Cerebellar nuclear complex (tissue), 1 donor: Measurements from ENCODE around the gene TSNAX.

Source experiments
- DNase-seq, 2 experiments: peaks; one replicate each; lab custom pipeline; 2025; lab: John Stamatoyannopoulos, UW

Gene TSNAX

DNA sequence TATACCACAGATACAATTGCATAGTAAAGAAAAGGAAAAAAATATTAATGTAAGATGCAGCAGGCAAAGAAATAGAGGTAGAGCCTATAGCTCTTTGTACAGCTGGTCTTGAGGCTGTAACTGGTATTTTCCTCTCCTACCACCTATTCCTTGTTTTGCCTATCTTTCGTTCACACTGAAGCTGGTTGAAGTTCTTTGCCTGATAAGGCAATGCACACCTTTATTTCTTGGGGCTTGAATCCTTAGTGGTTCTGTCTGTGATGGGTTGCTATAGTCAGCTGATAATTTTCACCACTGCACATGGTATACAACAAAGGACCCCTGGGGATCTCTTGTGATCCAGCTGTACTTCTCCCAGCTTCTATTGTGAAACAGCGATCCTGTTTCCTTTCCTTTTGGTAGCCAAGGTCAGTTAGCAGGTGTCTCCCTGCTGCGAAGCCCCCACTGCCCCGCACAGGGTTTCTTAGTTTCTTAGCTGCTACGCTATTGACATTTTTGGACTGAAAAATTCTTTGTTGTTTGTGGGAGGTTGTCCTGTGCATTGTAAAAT lies 9.9 kb upstream of the TSNAX start:
- DNase-seq: no peak

DNA sequence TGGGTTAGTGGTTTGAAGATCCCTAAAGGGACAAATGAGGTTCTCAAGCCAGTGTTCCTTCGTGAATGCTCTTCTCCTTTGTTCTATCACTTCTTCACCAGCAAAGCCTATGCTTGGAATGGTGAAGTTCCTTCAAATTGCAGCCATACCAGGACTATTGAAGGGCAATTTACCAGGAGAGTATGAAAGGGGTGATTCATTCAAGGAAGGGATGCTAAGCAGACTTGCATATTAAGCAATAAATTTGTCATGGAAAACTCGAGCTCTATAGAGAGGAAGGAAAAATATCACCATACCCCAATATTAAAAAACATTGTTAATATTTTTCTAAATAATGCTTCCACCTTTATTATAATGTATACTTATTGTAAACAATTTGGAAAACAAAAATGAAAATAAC lies 9.3 kb upstream of the TSNAX start:
- no peak for DNase-seq

DNA sequence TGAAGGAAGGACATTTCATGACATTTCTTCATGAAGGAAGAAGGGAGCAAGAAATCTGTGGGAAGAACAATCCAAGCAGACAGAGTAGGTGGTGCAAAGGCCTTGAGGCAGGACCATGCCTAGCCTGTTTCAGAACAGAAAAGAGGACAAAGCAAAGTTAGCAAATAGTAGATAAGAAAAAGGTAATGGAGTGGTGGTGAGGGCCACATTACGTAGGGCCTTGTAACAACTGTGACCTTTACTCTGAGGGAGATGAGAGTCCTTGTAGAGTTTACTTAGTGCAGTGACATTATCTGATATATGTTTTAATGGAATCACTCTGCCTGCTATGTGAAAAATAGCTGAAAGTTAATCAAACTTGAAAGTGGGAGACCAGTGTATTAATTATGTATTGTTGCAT lies 6.4 kb upstream of the TSNAX start:
- DNase-seq: no peak

DNA sequence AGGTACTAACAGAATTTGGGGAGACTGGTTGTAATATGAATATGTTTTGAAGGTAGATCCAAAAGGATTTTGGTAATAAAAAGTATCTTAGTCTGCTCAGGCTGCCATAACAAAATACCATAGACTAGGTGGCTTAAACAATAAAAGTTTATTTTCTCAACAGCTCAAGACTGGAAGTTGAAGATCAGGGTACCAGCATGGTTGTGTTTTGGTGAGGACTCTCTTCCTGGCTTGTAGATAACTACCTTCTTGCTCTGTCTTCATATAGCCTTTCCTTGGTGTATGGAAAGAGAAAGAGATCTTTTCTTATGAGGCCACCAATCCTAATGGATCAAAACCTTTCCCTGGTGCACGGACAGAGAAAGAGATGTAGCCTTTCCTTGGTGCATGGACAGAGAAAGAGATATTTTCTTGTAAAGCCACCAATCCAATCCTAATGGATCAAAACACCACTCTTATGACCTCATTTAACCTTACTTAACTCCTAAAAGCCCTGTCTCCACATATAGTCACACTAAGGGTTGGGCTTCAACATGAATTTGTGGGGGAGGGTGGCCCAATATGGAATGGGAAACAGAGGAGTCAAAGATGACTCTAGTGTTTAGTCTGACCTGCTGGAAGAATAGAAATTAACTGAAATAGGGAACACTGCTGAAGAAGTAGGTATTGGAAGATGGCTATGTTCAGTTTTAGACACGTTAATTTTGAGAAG lies 5.4 kb upstream of the TSNAX start:
- no peak for DNase-seq

DNA sequence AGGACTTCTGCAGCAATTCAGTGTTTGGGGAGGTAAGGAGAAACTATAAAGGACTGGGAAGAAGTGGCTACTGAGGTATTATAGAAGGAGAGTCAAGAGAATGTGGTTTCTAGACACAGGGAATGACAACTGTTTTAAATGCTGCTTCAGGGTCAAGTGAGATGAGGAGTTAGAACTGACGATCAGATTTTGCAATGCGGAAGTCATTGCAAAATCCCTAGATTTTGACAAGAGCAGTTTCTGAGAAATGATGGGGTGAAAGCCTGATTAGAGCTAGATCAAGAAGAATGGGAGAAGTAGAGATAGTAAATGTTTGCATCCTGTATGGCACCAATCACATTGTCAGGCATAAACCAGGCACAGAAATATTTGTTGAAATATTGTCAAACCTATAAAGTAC lies 4.7 kb upstream of the TSNAX start:
- DNase-seq: no peak

DNA sequence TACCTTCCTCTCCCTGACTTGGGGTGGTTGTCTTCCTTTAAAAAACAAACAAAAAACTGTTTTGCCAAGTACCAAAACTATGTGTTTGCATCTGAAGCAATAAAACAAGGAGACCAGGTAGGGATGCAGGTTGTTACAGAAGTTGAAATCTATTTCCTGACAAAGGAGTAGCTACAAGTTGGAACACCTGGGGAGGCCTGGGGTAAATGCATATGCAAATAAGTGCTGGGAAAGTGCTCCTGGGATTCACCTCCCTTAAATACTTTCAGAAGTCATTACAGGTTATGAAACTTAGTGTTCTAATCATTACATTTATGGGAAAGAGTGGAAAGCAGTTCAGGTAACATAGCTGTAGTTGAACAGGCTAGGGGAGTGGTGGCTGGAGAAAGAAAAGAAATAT lies 1.9 kb upstream of the TSNAX start:
- no peak for DNase-seq

DNA sequence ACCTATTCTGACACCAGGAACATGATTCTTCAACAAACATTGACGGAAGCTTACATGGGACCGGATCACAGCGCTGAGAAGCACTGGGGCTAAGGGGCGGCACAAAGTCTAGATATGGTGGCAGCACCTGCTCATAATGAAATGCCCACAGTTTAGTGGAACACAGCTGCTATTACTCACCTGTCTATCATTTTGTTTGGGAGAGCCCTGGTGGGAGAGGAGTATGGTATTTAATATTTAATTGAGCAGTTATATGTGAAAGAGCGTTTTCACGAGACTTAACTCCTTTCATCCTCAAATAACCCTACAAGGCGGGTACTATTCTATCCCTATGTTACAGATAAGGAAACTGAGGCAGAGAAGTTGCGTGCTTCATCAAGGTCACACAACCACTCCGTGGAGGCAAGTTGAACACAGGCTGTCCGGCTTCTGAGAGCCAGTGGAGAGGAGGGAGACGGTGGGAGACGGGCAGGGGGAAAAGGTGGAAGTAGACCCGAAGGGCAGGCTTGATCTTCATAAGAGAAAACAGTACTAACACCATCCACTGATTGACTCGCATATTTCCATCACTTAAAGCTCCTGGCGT lies 790 bp upstream of the TSNAX start:
- no peak for DNase-seq

DNA sequence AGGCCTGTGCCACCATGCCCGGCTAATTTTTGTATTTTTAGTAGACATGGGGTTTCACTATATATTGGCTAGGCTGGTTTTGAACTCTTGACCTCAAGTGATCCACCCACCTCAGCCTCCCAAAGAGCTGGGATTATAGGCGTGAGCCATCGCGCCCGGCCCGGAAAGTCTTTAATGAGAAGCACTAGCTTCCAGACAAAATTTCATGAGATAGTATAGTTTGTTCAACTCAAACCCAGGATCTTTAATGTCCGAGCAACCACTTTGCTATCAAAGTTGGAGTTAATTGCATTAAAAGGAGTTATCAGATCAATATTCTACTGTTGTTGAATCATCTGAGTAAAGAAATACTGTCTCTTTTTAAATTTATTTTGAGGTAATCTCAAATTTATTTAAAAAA lies 4.8 kb downstream of the TSNAX start:
- DNase-seq: no peak

DNA sequence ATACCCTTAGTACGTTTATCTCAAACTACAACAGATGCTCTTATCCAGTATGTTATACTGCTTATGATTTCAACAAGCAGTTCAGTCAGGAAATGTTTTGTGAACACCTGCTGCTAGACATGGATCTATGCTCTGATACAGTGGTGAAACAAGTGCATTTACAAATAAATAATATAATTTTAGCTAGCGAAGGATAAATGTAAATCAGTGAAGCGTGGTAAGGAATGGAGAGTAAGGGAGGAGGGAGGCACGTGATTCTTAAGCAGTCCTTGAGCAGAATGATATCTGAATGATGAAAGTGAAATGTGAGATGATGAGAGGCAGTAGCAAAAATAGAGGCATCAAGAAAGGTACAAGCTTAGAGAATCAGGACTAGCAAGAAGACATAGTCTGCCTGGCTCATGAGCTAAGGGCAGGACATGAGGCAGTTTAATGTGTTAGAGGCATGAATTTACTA lies 6.3 kb downstream of the TSNAX start:
- no peak for DNase-seq

DNA sequence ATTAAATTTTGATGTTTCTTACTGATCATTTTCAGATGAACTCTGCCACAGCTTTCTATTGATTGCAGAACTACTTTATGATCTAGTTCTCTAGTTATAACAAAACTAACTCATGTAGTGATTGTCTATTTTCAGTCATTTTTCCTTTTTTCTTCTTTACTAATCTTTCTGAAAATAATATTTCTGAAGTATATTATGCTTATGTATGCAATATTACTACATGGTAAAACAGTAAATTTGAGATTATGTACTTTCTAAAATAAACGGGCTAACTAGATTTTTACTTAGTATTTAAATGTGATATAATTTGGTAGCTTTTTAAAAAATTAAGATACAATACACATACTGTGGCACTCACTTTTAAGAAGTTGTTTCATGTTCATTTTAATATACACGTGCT lies 7.6 kb downstream of the TSNAX start:
- DNase-seq: no peak

DNA sequence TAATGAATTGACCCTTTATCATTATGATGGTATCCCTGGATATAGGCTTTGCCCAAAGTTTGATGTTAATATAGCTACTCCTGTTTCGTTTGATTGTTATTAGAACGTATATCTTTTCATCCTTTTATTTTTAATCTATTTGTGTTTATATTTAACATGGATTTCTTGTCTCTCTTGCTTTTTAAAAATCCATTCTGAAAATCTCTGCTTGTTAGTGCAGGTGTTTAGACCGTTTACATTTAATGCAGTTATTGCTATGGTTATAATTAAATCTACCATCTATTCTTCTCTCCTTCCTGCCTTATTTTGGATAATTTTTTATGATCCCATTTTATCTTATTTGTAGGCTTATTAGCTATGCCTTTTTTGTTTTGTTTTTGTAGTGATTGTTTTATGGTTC lies 12.4 kb downstream of the TSNAX start:
- DNase-seq: no peak

DNA sequence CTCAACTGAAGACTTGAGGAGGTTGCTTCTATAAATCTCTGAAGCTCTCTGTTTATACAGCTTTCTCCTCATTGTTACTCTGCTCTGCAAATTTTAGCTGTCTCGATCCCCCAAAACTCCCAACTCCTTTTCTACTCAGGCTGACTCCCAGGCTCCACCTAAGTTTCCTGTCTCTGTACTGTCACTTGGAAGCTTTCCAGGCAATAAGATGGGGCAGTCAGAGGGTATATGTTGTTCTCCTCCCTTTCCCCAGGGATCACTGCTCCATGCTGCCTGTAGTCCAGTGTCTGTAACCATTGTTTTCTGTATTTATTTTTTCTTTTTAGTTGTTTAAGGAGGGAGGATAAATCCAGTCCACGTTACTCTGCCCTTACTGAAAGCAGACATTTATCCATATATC lies 13.4 kb downstream of the TSNAX start:
- no peak for DNase-seq

DNA sequence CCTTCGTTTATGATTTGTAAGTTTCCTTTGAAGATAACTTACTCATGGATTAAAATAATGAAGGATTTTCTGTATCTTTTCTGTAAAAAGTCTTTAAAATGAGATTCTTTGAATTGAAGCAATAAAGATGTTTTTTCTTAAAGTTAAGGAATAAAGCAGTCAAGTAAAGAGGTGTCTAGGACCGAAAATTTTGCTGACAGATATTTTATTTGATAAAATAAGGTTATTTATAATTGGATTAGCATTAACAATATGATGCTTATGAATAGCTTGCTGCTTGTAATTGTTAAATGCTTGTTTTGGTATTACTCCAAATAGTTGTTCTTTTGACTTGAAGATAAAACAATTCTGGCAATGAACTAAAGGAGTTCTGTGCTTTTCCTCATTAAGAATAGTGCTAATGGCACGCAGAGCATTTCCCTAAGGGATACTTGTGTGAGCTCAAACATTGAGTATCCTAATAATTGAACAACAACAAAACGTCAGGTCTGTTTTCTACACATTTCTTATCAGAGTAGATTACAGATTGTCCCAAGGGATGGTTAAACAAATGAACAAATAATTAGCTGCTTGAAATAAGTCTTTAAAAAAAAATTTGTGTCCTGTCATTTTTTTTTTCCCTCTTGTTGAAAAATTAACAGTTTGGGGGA lies 16.6 kb downstream of the TSNAX start:
- DNase-seq: no peak

DNA sequence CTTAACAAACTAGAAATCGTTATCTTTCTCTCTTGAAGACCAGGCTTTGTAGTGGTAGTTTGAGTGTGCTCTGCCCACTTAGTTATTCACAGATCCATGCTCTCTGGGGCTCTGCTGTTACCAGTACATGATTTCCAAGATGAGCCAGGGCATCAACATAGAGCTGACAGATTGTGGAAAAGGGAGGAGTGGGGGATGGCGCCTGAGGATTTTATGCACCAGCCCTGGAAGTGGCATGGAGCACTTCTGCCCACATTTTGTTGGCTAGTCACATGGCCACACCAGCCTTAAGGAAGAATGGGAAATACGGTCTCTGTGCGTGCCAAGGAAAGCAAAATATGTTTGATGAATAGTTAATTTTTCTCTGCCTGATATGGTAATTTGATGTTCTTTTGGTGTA lies 18.2 kb downstream of the TSNAX start:
- no peak for DNase-seq

DNA sequence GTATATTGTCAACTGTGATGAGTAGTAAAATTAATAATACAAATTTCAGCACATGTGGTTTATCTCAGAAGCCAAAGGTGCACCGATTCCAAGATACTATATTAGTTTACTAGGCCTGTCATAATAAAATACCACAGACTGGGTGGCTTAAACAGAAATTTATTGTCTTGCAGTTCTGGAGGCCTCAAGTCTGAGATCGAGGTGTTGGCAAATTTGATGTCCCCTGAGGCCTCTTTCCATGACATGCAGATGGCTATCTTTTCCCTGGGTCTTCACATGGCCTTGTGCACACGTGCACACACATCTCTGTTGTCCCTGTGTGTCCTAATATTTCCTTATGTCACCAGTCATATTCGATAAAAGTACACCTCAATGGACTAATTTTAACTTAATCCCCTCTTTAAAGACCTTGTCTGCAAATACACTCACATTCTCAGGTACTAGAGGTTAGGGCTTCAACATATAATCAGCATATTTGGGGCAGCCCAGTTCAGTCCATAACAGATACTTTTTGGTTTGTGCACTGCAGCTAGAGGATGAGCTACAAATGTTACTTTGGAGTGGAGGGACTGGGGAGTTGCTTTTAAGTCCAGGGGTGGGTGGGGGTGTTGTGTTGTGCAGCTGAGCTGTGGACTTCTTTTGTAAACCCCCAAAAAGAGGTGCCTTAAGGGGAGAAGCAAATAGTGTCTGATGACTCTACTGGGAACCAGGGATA lies 21.4 kb downstream of the TSNAX start:
- no peak for DNase-seq

DNA sequence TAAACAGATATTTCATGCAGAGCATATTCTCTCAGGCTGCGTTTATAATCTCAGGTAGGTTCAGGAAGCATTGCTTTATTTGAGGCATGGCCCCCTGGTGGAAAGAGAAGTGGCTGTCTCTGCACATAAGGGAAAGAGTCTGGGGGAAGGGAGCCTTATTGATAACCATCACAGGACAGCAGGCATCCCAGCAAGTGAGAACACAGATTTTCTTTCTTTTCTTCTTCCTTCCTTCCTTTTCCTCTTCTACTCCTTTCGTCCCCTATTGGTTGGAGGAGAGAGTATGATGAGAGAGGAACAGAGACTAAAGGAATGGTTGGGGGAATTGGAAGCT lies 21.9 kb downstream of the TSNAX start:
- no peak for DNase-seq

DNA sequence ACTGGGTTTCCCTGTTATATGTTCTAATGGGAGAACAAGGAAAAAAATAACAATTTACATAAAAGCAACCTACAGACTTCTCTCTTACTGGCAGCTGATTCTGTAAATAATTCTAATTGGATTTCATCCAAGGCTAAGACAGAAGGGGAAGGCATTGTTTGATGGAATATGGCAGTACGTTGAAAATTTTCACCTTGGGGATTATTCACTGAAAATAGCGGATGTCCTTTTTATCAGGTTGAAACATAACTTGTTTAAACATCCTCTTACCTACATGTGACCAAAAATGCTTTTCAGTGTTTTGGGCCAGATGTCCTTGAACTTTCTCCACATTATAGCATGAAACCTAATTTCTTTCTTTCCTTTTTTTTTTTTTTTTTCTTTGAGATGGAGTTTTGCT lies 24.9 kb downstream of the TSNAX start:
- DNase-seq: no peak

DNA sequence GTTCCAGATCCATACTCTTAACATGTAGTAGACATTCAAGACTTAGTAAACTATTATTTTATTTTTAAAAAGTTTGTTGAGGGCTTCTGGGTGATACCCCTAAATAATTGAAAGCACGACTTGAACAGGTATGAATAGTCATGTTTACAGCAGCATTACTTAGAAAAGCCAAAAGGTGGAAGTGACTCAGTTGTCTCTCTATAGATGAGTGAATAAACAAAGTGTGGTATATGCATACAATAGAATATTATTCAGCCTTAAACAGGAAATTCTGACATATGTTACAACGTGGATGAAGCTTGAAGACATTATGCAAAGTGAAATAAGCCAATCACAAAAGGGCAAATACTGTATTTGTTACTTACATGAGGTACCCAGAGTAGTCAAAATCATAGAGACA lies 26.5 kb downstream of the TSNAX start:
- no peak for DNase-seq

DNA sequence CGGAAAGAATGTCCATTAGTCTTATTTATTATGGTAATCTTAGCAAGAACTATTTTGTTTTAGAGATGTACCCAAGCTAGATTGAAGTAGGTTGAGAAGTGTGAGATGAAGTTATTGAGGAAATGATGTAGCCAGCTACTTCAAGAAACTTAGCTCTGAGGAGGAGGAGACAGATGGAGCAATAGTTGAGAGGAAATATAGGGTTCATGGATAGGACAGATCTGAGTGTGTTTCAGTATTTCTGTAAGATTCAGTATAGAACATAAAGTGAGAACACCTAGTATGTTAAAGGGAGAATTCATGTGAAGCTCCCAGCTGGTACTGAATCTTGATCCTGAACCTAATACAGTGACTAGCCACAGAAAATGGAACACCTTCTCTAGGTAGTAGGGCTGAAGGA lies 28.9 kb downstream of the TSNAX start:
- no peak for DNase-seq

DNA sequence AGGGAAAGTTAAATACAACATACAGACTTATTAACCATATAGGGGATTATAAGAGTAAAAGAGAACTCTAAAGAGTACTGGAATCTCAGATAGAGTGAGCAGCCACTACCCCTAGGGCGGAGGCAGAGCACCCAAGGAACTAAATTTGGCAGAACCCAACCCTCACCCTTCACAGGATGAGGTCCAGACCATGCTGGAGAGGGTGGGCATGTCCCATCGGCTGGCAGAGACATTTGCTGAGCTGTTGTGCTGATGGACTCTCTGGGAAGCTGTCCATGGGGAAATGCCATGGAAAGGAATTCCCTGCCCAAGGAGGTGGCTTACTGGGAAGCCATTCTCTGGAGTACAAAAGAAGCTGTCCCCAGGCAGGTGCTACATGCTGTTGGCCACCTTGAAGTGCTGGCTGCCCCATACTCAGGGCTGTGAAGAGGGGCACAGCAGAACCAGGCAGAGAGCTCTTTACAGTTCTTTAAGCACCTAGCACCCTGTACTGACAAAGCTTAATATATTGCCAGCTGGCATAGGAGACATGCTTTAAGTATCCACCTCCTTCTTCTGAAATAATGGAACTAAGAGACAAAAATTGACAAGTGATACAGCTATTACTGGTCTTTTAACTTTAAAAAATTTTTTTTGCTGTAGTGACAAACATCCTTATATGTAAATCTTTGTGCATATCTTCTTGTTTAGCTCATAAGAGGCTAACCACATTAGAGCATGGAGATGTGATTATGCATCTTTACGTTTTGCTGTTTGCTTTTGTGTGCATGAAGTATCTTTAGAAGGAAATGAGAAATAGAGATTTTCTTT lies 29.6 kb downstream of the TSNAX start:
- DNase-seq: no peak

DNA sequence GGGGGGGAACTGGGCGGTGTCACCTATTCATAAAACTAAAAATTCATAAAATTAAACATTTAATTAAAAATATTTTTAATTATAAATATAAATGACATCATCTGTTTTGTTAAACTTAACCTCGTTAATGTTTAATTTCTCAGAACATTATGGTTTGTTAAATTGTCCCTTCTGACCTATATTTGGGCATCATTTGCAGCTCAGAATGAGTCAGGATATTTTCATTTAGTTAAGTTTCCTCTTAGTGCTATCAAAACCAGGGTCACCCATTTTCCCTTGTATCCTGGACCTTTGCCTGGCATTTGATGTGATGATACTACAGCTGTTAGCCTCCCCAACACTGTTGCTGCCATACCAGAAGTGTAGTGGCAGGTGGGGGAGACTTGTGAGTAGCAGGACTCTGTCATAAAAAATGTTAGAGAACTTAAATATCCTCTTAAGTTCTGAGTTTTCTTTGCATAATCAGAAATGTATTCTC lies 30.3 kb downstream of the TSNAX start:
- DNase-seq: no peak
